RWPE2 (cell line): ENCODE results near the gene TECPR1.

Experiments used
- ATAC-seq: fragments of 200-7000 bp; cut with Tn5 transposase; 3 replicates; pipeline ENCODE4 v1.9.1; 2021; ENCODE audit warnings: low read depth
- DNase-seq: peaks from one replicate; pipeline ENCODE4 v3.0.0-alpha.2; 2020; ENCODE audit warnings: low spot score
- H3K27ac ChIP-seq: fragments of 450-650 bp; 2 replicates; pipeline ENCODE4 v1.5.1; 2017; ENCODE audit warnings: mild to moderate bottlenecking; ENCODE audit not compliant: poor library complexity, severe bottlenecking
- H3K27me3 ChIP-seq: fragments of 250-450 bp; sonication (Bioruptor Pico); 2 replicates; pipeline ENCODE4 v1.5.1; 2021; ENCODE audit warnings: mild to moderate bottlenecking, moderate library complexity; ENCODE audit not compliant: insufficient read depth, poor library complexity, severe bottlenecking
- H3K36me3 ChIP-seq: fragments of 250-450 bp; sonication (Bioruptor Pico); 2 replicates; pipeline ENCODE4 v1.5.1; 2020; ENCODE audit warnings: low read depth, mild to moderate bottlenecking, moderate library complexity
- H3K4me1 ChIP-seq: fragments of 250-450 bp; sonication (Bioruptor Pico); 2 replicates; pipeline ENCODE4 v1.5.1; 2021; ENCODE audit warnings: mild to moderate bottlenecking, moderate library complexity; ENCODE audit not compliant: insufficient read depth, poor library complexity, severe bottlenecking
- H3K4me3 ChIP-seq: fragments of 250-450 bp; sonication (Bioruptor Pico); 2 replicates; pipeline ENCODE4 v1.5.1; 2021; ENCODE audit warnings: mild to moderate bottlenecking, moderate library complexity; ENCODE audit not compliant: severe bottlenecking
- H3K9me3 ChIP-seq: fragments of 250-450 bp; sonication (Bioruptor Pico); 2 replicates; pipeline ENCODE4 v1.5.1; 2021; ENCODE audit warnings: mild to moderate bottlenecking, moderate library complexity; ENCODE audit not compliant: severe bottlenecking
- CTCF ChIP-seq: fragments of 450-650 bp; IDR thresholded peaks from one replicate; pipeline ENCODE4 v1.5.1; 2017; ENCODE audit warnings: mild to moderate bottlenecking, moderate library complexity; ENCODE audit not compliant: poor library complexity, severe bottlenecking

The TECPR1 gene

GRCh38 chr7:98193474-98194180, 58.4 kb downstream of the TECPR1 start:
- Histone ChIP-seq H3K4me3 (no peak overlapping the region), H3K27ac (no peak overlapping the region), H3K4me1 (no peaks in the 10 kb centered on the region), H3K27me3 (no peaks in the 10 kb centered on the region), H3K36me3 (peaks cover 11% of the 10 kb centered on the region), H3K9me3 (no peaks in the 10 kb centered on the region)
- ATAC-seq, result no peak
- no peak for DNase-seq
- TF ChIP-seq CTCF, result no peak

DNA sequence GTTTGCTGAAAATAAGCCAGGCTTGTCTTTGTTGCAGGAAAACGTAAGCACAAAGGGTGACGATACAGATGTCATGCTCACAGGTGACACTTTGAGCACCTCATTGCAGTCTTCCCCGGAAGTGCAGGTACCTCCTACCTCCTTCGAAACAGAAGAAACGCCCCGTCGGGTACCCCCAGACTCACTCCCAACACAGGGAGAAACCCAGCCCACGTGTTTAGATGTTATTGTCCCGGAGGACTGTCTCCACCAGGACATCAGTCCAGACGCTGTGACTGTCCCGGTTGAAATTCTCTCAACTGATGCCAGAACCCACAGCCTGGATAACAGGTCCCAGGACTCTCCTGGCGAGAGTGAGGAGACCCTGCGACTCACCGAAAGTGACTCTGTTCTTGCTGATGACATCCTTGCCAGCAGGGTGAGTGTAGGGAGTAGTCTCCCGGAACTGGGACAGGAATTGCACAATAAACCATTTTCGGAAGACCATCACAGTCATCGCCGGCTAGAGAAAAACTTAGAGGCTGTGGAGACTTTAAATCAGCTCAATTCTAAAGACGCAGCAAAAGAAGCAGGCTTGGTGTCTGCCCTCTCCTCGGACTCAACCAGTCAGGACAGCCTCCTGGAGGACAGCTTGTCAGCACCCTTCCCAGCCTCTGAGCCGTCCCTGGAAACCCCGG, 59.1 kb downstream of the TECPR1 start:
- Histone ChIP-seq H3K36me3 (peaks cover 11% of the 10 kb centered on the region), H3K27me3 (no peaks in the 10 kb centered on the region), H3K9me3 (no peaks in the 10 kb centered on the region), H3K4me3 (no peak overlapping the region), H3K4me1 (no peaks in the 10 kb centered on the region), H3K27ac (no peak overlapping the region)
- TF ChIP-seq CTCF, result no peak
- ATAC-seq (no peak), DNase-seq (no peak)

GRCh38 chr7:98191668-98192431, 60.2 kb downstream of the TECPR1 start:
- DNase-seq (no peak), ATAC-seq (no peak)
- Histone ChIP-seq H3K27me3 (no peaks in the 10 kb centered on the region), H3K36me3 (peaks cover 14% of the 10 kb centered on the region), H3K27ac (no peak overlapping the region), H3K4me1 (no peaks in the 10 kb centered on the region), H3K4me3 (no peak overlapping the region), H3K9me3 (no peaks in the 10 kb centered on the region)
- no peak for TF ChIP-seq CTCF

DNA sequence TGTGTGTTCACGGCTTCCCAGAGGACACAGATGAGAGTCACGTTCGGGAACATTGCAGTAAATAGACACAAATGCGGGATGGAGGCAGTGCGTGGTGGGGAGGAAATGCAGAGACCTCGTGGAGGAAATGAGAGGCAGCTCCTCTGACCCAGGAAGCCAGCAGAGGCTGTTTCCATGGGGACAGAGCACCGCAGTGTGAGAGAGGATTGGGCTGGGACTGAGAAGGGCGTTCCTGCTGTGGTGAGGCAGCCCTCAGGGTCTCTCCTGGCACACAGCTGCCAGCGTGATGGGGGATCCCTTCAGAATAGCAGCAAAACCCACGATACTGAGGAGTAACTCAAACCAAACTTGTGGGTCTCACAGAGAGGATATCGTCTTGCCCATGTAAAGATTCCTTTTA, 62.5 kb downstream of the TECPR1 start:
- Histone ChIP-seq H3K36me3 (peaks cover 14% of the 10 kb centered on the region), H3K27ac (no peak overlapping the region), H3K4me3 (no peak overlapping the region), H3K27me3 (no peaks in the 10 kb centered on the region), H3K4me1 (no peaks in the 10 kb centered on the region), H3K9me3 (no peaks in the 10 kb centered on the region)
- no peak for ATAC-seq
- no peak for TF ChIP-seq CTCF
- no peak for DNase-seq
